HG02981 (cell line): ENCODE measurements around the gene GFOD2.

ENCODE experiments used
- ATAC-seq: cut with Tn5 transposase; IDR thresholded peaks from one replicate; pipeline ENCODE4 v1.9.1; 2021; ENCODE audit warnings: mild to moderate bottlenecking, moderate library complexity; ENCODE audit not compliant: unreplicated experiment

GFOD2 gene

DNA sequence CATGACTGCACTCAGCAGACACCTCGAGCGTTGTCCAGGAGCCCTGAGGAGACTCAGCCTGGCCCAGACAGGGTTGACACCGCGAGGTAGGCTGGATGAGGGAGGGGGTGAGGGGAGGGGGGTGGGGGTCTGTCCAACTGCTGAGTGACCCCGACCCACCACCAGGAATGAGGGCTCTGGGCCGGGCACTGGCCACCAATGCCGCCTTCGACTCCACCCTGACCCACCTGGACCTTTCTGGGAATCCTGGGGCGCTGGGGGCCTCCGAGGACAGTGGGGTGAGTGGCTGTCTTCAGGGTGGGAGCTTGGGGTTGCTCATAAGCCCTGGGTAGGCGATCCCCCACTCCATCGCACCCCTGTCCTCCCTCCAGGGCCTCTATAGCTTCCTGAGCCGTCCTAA is 71.4 kb downstream of the GFOD2 start:
- no peak for ATAC-seq

- ATAC-seq = no peak
Measured at GRCh38 chr16:67647111-67647651, 71.9 kb downstream of the GFOD2 start.

- no peak for ATAC-seq
Measured at GRCh38 chr16:67645397-67646121, 73.6 kb downstream of the GFOD2 start.

DNA sequence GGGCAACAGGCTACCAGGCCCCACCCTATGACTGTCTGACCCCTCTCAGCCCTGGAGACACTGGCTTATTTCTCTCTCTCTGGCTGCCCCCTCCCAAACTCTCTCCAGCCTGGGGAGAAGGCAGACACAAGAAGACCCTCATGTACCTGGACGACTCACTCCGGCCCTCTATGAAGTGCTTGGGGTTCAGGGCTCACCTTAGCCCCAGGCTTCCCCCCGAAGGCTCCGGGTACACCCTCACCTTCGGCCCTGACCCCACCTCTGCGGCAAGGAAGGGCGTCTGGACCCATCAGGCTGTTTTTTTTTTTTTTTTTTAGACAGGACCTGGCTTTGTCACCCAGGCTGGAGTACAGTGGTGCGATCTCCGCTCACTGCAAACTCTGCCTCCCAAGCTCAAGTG is 75.1 kb downstream of the GFOD2 start:
- no peak for ATAC-seq

DNA sequence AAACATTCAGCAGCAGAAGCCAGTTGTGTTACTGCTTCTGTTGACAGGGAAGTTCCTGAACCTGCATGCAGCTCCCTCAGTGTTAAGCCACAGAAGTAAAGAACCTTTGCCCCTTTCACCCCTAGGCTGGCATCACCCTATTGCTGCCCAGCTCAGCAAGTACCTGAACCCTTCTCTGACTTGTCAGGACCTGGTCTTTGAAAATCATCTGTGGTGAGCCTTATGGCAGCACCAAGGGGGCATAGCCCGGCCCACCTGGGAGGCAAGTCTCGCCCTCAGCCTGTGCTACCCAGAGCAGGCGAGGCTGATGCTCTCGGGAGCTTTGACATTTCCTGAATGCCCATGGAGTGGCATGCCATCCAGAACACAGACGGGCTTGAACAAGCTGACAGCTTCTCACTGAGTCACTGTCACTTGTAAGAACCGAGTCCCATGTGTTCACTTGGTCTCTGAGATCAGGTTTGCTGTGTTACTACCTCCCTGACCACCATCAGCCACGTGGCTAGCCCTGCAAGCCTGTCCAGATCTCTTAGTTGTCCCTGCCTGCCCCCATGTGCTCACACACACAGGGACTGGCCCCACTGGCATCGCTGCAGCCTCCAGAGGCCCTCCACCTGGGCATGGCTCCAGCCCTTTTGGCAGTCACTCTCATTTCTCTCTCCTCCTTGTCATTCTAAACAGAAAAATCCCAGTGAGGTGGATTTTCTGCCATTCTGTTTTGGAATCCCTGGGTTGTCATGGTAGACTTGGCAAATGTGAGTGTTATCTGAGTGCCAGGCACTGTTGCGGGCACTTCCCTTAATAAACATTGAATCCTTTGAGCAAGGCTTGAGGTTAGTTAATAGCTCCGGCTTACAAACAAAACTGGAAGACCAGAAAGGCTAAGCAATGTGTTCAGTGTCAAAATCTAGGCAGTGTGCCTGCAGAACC is 77.1 kb downstream of the GFOD2 start:
- no peak for ATAC-seq

DNA sequence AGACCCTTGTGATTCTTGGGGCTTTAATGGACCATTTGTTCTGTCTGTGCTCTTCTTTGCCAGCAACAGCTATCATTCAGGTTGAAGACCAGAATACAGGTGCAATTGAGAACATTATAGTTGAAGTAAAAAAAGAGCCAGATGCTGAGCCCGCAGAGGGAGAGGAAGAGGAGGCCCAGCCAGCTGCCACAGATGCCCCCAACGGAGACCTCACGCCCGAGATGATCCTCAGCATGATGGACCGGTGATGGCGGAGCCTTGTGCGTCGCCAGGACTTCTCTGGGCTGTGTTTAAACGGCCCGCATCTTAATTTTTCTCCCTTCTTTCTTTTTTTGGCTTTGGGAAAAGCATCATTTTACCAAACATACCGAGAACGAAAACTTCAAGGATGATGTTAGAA is 81.5 kb downstream of the GFOD2 start:
- ATAC-seq = no peak

DNA sequence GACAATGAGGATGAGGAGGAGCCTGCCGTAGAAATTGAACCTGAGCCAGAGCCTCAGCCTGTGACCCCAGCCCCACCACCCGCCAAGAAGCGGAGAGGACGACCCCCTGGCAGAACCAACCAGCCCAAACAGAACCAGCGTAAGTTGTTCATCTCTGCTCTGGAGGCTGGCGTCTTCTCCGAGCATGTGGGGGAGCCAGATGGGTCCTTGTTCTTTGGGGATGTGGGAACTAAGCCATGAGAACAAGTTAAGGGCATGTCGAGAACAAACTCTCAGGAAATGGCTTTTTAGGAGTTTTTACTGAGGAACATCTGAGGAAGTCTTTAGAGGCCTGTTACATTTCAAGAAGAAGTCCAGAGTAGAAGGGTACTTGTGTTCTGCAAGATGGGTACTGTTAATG is 82.4 kb downstream of the GFOD2 start:
- ATAC-seq = no peak

DNA sequence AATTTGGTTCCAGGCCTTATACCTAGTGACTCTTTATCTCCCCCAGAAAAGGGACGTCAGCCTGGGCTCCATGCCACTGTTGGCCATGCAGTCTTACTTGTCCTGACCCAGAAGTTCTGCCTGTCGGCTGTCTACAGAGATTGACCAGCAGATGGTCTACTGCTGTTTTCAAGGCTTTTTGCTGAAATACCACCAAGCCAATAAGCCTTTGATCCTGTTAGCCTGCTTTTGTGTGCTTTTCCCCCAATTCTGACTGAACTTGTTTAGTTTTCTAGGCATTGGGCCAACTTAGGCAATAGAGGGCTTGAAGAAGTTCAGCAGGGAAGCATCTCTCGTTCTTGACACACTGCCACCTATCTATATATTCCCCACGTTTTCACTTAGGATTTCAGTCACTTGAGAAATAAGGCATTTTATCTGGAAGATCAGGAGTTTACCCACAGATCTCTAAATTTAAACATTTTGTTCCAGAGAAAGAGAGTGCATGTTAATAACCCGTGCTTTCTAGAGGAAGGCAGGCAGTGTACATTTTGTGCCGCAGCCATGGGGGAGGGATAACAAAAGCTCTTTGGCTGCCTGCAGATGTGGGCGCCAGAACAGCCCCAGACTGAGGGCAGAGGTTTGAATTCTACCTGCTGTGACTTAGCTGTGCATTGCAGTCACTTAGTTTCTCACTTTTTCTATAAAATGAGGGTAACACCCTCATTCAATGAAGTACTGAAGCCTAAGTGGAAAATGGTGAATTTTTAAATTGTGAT is 86.5 kb downstream of the GFOD2 start:
- ATAC-seq = no peak

- no peak for ATAC-seq
Measured at GRCh38 chr16:67628216-67628615, 90.9 kb downstream of the GFOD2 start.
